Activated B cell treated with CpG ODN at 0.5 μM for 24 hours (primary cell): ENCODE results near the gene INPP4B. TPM values are rescaled to one million over a fixed set of nuclear protein-coding genes. Genes with fewer than 3 reads are reported as not detected.

Source experiments
- ATAC-seq: fragments of 200-7000 bp; cut with Tn5 transposase; one replicate; pipeline ENCODE4 v1.10.0; 2021; ENCODE audit warnings: low read depth, mild to moderate bottlenecking, moderate library complexity
- CTCF ChIA-PET: fragments of 350-600 bp; sonication (Branson Sonifier 250); formaldehyde crosslinking; loops from one replicate; lab custom pipeline; 2021; ENCODE audit warnings: antibody characterized with exemption; lab: Charles Lee
- POLR2A ChIA-PET: fragments of 350-600 bp; sonication (Branson Sonifier 250); formaldehyde crosslinking; loops from one replicate; lab custom pipeline; 2021; ENCODE audit warnings: antibody characterized with exemption; lab: Charles Lee
- DNase-seq: peaks from one replicate; pipeline ENCODE4 v3.0.0; 2022
- H3K27ac Mint-ChIP-seq: one replicate; pipeline ENCODE4 v1.8.0; 2020; ENCODE audit warnings: mixed read lengths
- H3K27me3 Mint-ChIP-seq: one replicate; pipeline ENCODE4 v1.8.0; 2021; ENCODE audit warnings: mixed read lengths
- H3K36me3 Mint-ChIP-seq: one replicate; pipeline ENCODE4 v1.8.0; 2021; ENCODE audit warnings: low read depth, mixed read lengths
- H3K4me1 Mint-ChIP-seq: one replicate; pipeline ENCODE4 v1.8.0; 2021; ENCODE audit warnings: mixed read lengths
- H3K4me3 Mint-ChIP-seq: one replicate; pipeline ENCODE4 v1.8.0; 2020; ENCODE audit warnings: mild to moderate bottlenecking, mixed read lengths
- H3K9me3 Mint-ChIP-seq: one replicate; pipeline ENCODE4 v1.8.0; 2020; ENCODE audit warnings: mixed read lengths
- CTCF ChIP-seq: fragments of 200-600 bp; IDR thresholded peaks from one replicate; pipeline ENCODE4 v1.8.0; 2022; ENCODE audit warnings: antibody characterized with exemption, mild to moderate bottlenecking
- intact Hi-C: fragments of 100-400 bp; cut with micrococcal nuclease; formaldehyde crosslinking; loops from one replicate; pipeline ENCODE4 v1.15.1; 2024
- total RNA-seq: library from RNA; stranded (reverse); gene quantifications from 2 replicates; pipeline ENCODE4 v1.2.3, GENCODE V29; 2022

INPP4B gene
- total RNA-seq, 1 donor from 2014 or later: 0.11 TPM

- Mint-ChIP-seq H3K4me3 (no peak overlapping the region), H3K4me1 (no peaks in the 10 kb centered on the region), H3K27me3 (no peaks in the 10 kb centered on the region), H3K27ac (no peak overlapping the region), H3K9me3 (no peaks in the 10 kb centered on the region), H3K36me3 (no peaks in the 10 kb centered on the region)
- intact Hi-C loops: no loop called here
- DNase-seq: no peak
- no peak for ATAC-seq
- no peak for TF ChIP-seq CTCF
- POLR2A ChIA-PET: no interaction called here
- CTCF ChIA-PET: no interaction called here
These were observed 747.1 kb downstream of the INPP4B start for GRCh38 chr4:142098900-142099545.

- intact Hi-C loops: no loop called here
- Mint-ChIP-seq H3K27ac (no peak overlapping the region), H3K27me3 (no peaks in the 10 kb centered on the region), H3K4me1 (no peaks in the 10 kb centered on the region), H3K36me3 (no peaks in the 10 kb centered on the region), H3K4me3 (no peak overlapping the region), H3K9me3 (no peaks in the 10 kb centered on the region)
- no peak for DNase-seq
- CTCF ChIA-PET: no interaction called here
- no peak for TF ChIP-seq CTCF
- ATAC-seq: no peak
- POLR2A ChIA-PET: no interaction called here
These were observed 747.7 kb downstream of the INPP4B start for GRCh38 chr4:142098380-142098779.

- H3K36me3 Mint-ChIP-seq: no peaks in the 10 kb centered on the region
- no peaks in the 10 kb centered on the region for H3K4me1 Mint-ChIP-seq
- intact Hi-C loops: no loop called here
- no peak for DNase-seq
- no peak for TF ChIP-seq CTCF
- ChIA-PET CTCF (no interaction called here), POLR2A (no interaction called here)
- ATAC-seq: no peak
- H3K27me3 Mint-ChIP-seq: no peaks in the 10 kb centered on the region
- H3K27ac Mint-ChIP-seq: no peak overlapping the region
- no peaks in the 10 kb centered on the region for H3K9me3 Mint-ChIP-seq
- no peak overlapping the region for H3K4me3 Mint-ChIP-seq
These were observed 749.1 kb downstream of the INPP4B start for GRCh38 chr4:142097015-142097414.

- ChIA-PET POLR2A (no interaction called here), CTCF (no interaction called here)
- Mint-ChIP-seq H3K4me3 (no peak overlapping the region), H3K27me3 (no peaks in the 10 kb centered on the region), H3K4me1 (no peaks in the 10 kb centered on the region), H3K27ac (no peak overlapping the region), H3K9me3 (no peaks in the 10 kb centered on the region), H3K36me3 (no peaks in the 10 kb centered on the region)
- intact Hi-C loops: no loop called here
- no peak for TF ChIP-seq CTCF
- ATAC-seq (no peak), DNase-seq (no peak)
These were observed 750.1 kb downstream of the INPP4B start for GRCh38 chr4:142095886-142096605.

- intact Hi-C loops: no loop called here
- ATAC-seq (no peak), DNase-seq (no peak)
- no peaks in the 10 kb centered on the region for H3K36me3 Mint-ChIP-seq
- POLR2A ChIA-PET: no interaction called here
- no peaks in the 10 kb centered on the region for H3K4me1 Mint-ChIP-seq
- TF ChIP-seq CTCF: no peak
- H3K4me3 Mint-ChIP-seq: no peak overlapping the region
- H3K27me3 Mint-ChIP-seq: no peaks in the 10 kb centered on the region
- H3K9me3 Mint-ChIP-seq: no peaks in the 10 kb centered on the region
- CTCF ChIA-PET: no interaction called here
- H3K27ac Mint-ChIP-seq: no peak overlapping the region
These were observed 753.2 kb downstream of the INPP4B start for GRCh38 chr4:142092941-142093340.
